ENCODE data around the gene AGFG2.
A peak's percentile ranks its signal among the peaks of the same experiment; 100 is the strongest.

Gene AGFG2

GRCh38 chr7:100611983-100612729, 73.2 kb downstream of the AGFG2 start, which contains the start of gene MOSPD3 (continued):
- no peak for TF ChIP-seq CTCF (tag by site-specific recombination; IDR thresholded peaks at IDR 0.05)
- TF ChIP-seq EGR2 (tag by site-specific recombination; IDR thresholded peaks at IDR 0.05; ENCODE audit: low read depth): no peak
- TF ChIP-seq SP7 (tag by site-specific recombination; IDR thresholded peaks at IDR 0.05): peak; percentile 35; the same call in 1 of the 2 replicates
- no peak for TF ChIP-seq ZNF416 (tag by site-specific recombination; IDR thresholded peaks at IDR 0.05)
- TF ChIP-seq ZFP37 (tag by site-specific recombination; IDR thresholded peaks at IDR 0.05): no peak
- no peak for TF ChIP-seq ZSCAN18 (tag by site-specific recombination; IDR thresholded peaks at IDR 0.05)
- no peak for TF ChIP-seq ZNF274 (IDR thresholded peaks at IDR 0.05; ENCODE audit: low read length)
- TF ChIP-seq ZNF274 (tag by site-specific recombination; IDR thresholded peaks at IDR 0.05; ENCODE audit: borderline replicate concordance): no peak
- TF ChIP-seq AEBP2 (tag by site-specific recombination; IDR thresholded peaks at IDR 0.05; ENCODE audit: borderline replicate concordance): no peak
- TF ChIP-seq REPIN1 (tag by site-specific recombination; IDR thresholded peaks at IDR 0.05; ENCODE audit: low read depth): no peak
- no peak for TF ChIP-seq BCL6B (tag by site-specific recombination; IDR thresholded peaks at IDR 0.05)
- no peak for TF ChIP-seq ZBTB6 (tag by site-specific recombination; IDR thresholded peaks at IDR 0.05)
- peak; percentile 46; the same call in 1 of the 2 replicates for TF ChIP-seq ZBTB11 (tag by site-specific recombination; conservative IDR thresholded peaks at IDR 0.05; ENCODE audit: low read depth)
- no peak for TF ChIP-seq ZNF701 (tag by site-specific recombination; IDR thresholded peaks at IDR 0.05)
- TF ChIP-seq ZSCAN4 (tag by site-specific recombination; IDR thresholded peaks at IDR 0.05): no peak
- TF ChIP-seq HOXA7 (CRISPR knock-in tag; IDR thresholded peaks at IDR 0.05; ENCODE audit: borderline replicate concordance): no peak
- no peak for TF ChIP-seq ZNF473 (tag by site-specific recombination; IDR thresholded peaks at IDR 0.05)
- TF ChIP-seq ZNF433 (tag by site-specific recombination; IDR thresholded peaks at IDR 0.05; ENCODE audit: low read depth): no peak
- TF ChIP-seq ZBTB1 (tag by site-specific recombination; IDR thresholded peaks at IDR 0.05): no peak
- TF ChIP-seq ZNF223 (tag by site-specific recombination; IDR thresholded peaks at IDR 0.05): no peak
- no peak for TF ChIP-seq ZNF221 (tag by site-specific recombination; IDR thresholded peaks at IDR 0.05; ENCODE audit: borderline replicate concordance)
- TF ChIP-seq ZNF658 (tag by site-specific recombination; IDR thresholded peaks at IDR 0.05): no peak
- TF ChIP-seq ZNF837 (tag by site-specific recombination; IDR thresholded peaks at IDR 0.05): no peak
- no peak for TF ChIP-seq ZNF624 (tag by site-specific recombination; IDR thresholded peaks at IDR 0.05)
- TF ChIP-seq ZNF76 (tag by site-specific recombination; IDR thresholded peaks at IDR 0.05; ENCODE audit: borderline replicate concordance, low read depth): no peak
- peak; percentile 64; the same call in 1 of the 2 replicates for TF ChIP-seq ZEB2 (tag by site-specific recombination; IDR thresholded peaks at IDR 0.05)
